ENCODE measurements around the gene XCL2. TPM values are rescaled to one million over a fixed set of nuclear protein-coding genes. Genes with fewer than 3 reads are reported as not detected.

The XCL2 gene
- total and polyA plus RNA-seq, 10 of the 15 experiments (the other 5 are each of a cell fraction or from before 2014, with no cell fraction given) = 0.50 to 299 (median 4.8) TPM

DNA sequence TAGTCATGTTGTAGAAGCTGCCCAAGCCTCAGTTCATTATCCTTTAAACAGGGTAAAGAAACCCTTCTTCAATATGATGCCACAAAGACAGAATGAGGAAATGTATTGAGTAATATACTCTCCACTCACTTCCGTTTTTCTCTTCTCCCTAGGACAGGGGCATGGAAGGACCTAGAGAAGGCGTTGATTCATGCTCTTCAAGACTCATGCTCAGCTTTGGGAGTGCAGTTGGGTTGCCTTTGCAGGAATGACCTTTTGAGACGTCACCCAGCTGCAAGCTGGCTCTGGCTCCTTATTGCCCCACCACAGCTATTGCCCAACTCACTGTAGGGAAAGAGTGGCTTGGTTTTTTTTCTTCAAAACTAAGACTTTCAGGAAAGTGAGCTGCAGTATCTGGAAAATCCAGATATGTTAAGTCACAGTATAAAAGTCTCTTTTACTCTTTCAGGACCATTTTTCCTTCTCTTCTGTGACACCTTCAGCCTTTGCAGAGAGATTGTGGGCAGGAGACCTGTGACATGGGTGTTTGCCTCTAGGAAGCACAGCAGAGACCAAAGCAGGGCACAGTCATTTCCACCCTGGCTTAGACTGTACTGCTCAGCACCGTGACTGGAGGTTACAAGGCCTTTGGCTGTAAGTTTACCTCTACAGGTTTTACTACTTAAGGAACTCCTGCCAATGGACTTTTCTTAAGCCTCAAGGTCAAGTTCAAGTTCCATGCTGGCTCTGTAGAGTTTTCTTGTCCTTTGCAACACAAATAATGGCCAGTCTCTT lies 39.5 kb downstream of the XCL2 start (continued):
- no peak for TF ChIP-seq MYB (IDR thresholded peaks at IDR 0.05; ENCODE audit: borderline replicate concordance, low read depth, low read length)
- TF ChIP-seq SIX5 (IDR thresholded peaks at IDR 0.05; ENCODE audit: low read depth, low read length, severe bottlenecking) = no peak
- TF ChIP-seq, protein P1, sequence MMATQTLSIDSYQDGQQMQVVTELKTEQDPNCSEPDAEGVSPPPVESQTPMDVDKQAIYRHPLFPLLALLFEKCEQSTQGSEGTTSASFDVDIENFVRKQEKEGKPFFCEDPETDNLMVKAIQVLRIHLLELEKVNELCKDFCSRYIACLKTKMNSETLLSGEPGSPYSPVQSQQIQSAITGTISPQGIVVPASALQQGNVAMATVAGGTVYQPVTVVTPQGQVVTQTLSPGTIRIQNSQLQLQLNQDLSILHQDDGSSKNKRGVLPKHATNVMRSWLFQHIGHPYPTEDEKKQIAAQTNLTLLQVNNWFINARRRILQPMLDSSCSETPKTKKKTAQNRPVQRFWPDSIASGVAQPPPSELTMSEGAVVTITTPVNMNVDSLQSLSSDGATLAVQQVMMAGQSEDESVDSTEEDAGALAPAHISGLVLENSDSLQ (IDR thresholded peaks at IDR 0.05) = no peak
- no peak for TF ChIP-seq HDGF (IDR thresholded peaks at IDR 0.05)
- TF ChIP-seq IRF4 (IDR thresholded peaks at IDR 0.05; ENCODE audit: low read depth, low read length) = peak; percentile 75; the same call in 1 of the 2 replicates
- TF ChIP-seq, protein P2, sequence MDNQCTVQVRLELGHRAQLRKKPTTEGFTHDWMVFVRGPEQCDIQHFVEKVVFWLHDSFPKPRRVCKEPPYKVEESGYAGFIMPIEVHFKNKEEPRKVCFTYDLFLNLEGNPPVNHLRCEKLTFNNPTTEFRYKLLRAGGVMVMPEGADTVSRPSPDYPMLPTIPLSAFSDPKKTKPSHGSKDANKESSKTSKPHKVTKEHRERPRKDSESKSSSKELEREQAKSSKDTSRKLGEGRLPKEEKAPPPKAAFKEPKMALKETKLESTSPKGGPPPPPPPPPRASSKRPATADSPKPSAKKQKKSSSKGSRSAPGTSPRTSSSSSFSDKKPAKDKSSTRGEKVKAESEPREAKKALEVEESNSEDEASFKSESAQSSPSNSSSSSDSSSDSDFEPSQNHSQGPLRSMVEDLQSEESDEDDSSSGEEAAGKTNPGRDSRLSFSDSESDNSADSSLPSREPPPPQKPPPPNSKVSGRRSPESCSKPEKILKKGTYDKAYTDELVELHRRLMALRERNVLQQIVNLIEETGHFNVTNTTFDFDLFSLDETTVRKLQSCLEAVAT (IDR thresholded peaks at IDR 0.05) = no peak
- TF ChIP-seq ZNF207 (IDR thresholded peaks at IDR 0.05; ENCODE audit: borderline replicate concordance) = no peak
- TF ChIP-seq MEF2B (IDR thresholded peaks at IDR 0.05; ENCODE audit: partially characterized antibody, poor library complexity, severe bottlenecking) = no peak
- no peak for TF ChIP-seq STAT1 (conservative IDR thresholded peaks at IDR 0.05)
- TF ChIP-seq, protein P3, sequence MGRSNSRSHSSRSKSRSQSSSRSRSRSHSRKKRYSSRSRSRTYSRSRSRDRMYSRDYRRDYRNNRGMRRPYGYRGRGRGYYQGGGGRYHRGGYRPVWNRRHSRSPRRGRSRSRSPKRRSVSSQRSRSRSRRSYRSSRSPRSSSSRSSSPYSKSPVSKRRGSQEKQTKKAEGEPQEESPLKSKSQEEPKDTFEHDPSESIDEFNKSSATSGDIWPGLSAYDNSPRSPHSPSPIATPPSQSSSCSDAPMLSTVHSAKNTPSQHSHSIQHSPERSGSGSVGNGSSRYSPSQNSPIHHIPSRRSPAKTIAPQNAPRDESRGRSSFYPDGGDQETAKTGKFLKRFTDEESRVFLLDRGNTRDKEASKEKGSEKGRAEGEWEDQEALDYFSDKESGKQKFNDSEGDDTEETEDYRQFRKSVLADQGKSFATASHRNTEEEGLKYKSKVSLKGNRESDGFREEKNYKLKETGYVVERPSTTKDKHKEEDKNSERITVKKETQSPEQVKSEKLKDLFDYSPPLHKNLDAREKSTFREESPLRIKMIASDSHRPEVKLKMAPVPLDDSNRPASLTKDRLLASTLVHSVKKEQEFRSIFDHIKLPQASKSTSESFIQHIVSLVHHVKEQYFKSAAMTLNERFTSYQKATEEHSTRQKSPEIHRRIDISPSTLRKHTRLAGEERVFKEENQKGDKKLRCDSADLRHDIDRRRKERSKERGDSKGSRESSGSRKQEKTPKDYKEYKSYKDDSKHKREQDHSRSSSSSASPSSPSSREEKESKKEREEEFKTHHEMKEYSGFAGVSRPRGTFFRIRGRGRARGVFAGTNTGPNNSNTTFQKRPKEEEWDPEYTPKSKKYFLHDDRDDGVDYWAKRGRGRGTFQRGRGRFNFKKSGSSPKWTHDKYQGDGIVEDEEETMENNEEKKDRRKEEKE (IDR thresholded peaks at IDR 0.05) = no peak
- peak; percentile 47; the same call in 1 of the 2 replicates for TF ChIP-seq JUND (IDR thresholded peaks at IDR 0.05; ENCODE audit: low read depth, low read length)
- TF ChIP-seq ATF7 (IDR thresholded peaks at IDR 0.05; ENCODE audit: low read depth) = peak; percentile 43; the same call in 1 of the 2 replicates
- no peak for TF ChIP-seq RB1 (IDR thresholded peaks at IDR 0.05; ENCODE audit: borderline replicate concordance)
- no peak for TF ChIP-seq MYC (IDR thresholded peaks at IDR 0.05; ENCODE audit: insufficient read depth, insufficient read length, insufficient replicate concordance, low read length, severe bottlenecking)
- TF ChIP-seq TAF1 (IDR thresholded peaks at IDR 0.05; ENCODE audit: borderline replicate concordance, low read depth, low read length) = no peak
- TF ChIP-seq NFXL1 (IDR thresholded peaks at IDR 0.05; ENCODE audit: borderline replicate concordance) = no peak
- no peak for TF ChIP-seq CHD1 (IDR thresholded peaks at IDR 0.05; ENCODE audit: low read depth, low read length)
- TF ChIP-seq ESRRA (IDR thresholded peaks at IDR 0.05; ENCODE audit: low read length) = peak; percentile 73; the same call in 1 of the 2 replicates
- no peak for TF ChIP-seq POLR2AphosphoS2 (IDR thresholded peaks at IDR 0.05; ENCODE audit: low read depth, low read length)
- no peak for TF ChIP-seq RAD21 (IDR thresholded peaks at IDR 0.05; ENCODE audit: insufficient read depth, low read depth, low read length)
- no peak for TF ChIP-seq SMC3 (IDR thresholded peaks at IDR 0.05; ENCODE audit: borderline replicate concordance, low read length)
- no peak for TF ChIP-seq BRCA1 (IDR thresholded peaks at IDR 0.05; ENCODE audit: low read depth, low read length)
- no peak for TF ChIP-seq STAT3 (IDR thresholded peaks at IDR 0.05; ENCODE audit: low read depth, low read length)
- no peak for TF ChIP-seq ZNF622 (IDR thresholded peaks at IDR 0.05)
- no peak for TF ChIP-seq YY1 (IDR thresholded peaks at IDR 0.05; ENCODE audit: low read depth, low read length)
- peak; percentile 98 for TF ChIP-seq PAX5 (IDR thresholded peaks at IDR 0.05; ENCODE audit: borderline replicate concordance, low read depth, low read length)
- 0 out of 2 replicates have a peak, but pooled peaks have one; percentile 14 for TF ChIP-seq LARP7 (IDR thresholded peaks at IDR 0.05)
- TF ChIP-seq GABPA (IDR thresholded peaks at IDR 0.05; ENCODE audit: low read depth) = no peak
